ENCODE results near the gene C6orf52.
"Not testable (repeated sequence)": the region's sequence is repeated elsewhere in the genome, so short reads cannot be mapped to it uniquely, and the experiment has no call there.

The C6orf52 gene

DNA sequence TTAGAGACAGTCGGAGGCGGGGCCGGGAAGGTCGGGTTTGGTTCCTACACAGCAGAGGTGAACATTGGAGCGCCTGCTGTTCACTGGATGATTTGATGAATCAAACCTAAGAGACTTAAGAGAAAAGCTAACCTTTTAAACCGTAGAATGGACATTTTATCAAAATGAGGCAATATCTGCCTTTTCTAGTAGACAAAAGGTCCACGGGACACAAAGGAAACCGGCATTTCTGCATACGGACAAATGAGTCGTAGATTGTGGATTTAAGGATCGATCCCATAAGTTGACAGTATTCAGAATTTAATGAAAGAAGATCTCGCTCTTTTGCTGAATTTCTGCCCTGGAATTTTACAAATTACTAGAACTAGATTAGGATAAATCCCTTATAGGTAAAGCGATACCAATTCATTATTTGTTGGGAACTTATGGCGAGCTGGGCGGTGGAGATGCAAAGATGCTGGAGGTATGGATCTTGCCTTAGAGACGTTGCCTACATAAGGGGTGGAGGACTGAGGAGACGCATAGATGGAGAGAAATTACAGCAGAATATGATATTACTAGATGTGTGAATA is 756 bp upstream of the C6orf52 start:
- DNase-seq: no peak

DNA sequence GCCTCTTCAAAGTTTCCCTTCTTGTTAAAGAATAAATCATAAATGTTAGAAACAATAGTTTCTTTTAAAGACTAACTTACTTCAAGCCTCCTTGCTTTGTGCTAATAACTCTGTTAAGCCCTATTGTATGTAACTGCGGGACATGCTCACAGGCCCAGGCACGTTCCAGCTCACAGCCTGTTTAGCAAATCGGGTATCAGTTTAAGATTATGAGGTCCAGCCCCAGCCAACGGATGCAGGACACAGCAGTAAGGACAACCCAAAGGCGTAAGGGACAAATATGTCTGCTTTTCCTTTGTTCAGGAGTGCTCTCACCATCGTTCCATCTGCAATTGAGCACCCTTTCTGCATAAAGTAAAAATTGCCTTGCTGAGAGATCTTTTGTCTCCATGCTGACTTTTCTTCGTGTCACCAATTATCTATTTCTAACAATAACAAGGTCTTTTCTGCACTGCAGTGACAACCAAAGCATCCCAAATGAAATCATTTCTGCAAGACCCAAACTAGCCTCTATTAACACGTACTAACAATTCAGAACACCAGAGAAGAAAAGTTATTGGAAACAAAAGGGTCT is 1.4 kb downstream of the C6orf52 start:
- no peak for DNase-seq

DNA sequence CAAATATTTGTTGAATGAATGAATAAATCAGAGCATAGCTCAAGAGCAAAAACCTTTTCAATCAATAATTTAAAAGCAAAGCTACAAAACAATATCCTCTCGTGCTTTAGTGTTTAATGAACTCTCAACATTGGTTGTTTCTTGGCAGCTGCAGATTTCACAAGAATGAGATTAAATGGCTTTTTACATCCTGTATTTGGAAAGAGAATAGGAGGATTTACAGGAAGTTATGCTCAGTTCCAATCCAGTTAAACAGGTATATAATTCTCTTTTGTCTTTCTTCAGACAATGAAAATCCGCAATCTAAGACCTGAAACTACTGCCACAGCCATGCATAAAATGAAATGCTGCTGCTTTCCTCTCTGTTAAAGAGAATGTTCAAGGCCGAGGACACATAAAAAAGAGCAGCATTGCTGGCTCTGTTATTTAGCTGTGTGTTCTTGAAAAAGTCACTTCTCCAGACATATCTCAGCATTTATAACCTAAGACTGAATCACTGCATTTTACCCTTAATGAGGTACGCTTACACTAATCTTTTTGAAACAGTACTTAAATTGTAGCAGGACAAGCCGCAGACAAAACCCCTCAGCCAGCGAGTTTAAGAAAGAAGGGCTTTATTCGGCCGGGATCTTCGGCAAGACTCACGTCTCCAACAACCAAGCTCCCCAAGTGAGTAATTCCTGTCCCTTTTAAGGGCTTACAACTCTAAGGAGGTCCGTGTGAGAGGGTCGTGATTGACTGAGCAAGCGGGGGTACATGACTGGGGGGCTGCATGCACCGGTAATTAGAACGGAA is 3.6 kb downstream of the C6orf52 start:
- DNase-seq: peak; percentile 64

DNA sequence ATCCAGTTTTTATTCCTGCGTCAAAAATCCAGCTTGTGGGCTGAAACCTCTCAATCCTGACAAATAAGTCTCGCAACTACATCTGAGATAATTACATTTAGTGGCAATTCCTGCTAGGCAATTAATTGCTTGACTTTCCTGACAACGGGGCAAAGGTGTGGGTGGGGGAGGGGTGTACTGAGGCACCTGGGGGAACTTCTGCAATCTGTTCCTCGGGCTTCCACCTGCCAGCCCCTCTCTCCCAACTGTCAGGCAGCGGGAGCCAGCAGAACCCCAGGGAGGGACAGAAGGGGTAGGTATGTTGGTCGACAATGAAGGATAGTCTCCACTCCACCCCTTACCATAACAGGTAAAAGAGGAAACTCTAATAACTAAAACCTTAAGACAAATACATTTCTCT is 6.8 kb downstream of the C6orf52 start:
- no peak for DNase-seq

DNA sequence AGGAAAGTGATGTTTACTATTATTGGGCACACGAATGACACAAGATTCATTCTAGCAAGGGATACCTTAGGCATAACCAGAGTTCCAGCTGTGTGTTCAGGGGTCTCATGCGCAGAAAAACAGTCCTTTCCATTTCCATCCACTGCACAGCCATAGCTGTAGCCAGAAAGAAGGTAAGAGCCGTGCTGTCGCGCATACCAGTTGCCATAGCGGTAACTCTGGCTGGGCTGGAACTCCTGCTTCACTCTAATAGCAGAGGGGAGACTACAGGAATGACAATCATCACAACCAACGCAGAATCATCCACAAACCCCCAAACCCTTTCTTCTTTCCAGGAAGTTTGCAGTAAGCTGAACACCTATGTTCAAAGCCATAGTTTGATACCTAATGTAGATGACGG is 7.5 kb downstream of the C6orf52 start:
- no peak for DNase-seq

DNA sequence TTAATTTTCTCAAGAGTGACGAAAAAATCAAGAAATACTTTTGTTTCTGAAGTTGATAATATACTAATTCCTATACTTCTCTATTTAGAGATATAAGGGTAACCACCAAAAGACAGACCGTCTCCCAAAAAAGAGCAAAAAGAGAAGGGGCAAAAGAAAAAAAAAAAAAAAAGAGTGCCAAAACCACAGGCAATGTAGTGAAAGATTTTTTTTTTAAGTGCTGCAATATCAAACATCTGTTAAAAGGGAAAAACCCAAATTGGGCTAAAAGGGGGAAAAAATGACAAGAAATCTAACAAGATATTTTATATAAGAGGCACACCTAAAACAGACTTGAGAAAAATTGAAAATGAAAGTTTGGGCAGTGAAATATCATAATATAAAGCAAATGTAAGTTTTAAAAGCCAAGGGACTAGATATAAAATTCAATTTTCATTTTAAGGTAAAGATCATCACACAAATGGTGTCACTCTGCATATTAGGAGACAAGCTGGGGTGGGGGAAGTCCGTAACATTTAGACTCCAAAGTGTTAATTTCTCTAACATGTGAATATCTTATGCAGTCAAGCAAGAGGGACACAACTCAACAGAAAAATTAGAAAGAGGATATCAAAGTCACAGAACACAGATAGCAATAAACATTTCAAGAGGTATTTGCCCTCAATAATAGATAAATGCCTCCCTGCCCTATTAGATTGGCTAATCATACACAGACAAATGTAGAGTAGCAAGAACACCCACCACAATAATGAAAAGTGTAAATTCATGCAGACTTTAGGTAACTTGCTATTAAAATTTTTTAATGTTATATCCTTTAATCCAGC is 9.1 kb downstream of the C6orf52 start:
- no peak for DNase-seq

DNA sequence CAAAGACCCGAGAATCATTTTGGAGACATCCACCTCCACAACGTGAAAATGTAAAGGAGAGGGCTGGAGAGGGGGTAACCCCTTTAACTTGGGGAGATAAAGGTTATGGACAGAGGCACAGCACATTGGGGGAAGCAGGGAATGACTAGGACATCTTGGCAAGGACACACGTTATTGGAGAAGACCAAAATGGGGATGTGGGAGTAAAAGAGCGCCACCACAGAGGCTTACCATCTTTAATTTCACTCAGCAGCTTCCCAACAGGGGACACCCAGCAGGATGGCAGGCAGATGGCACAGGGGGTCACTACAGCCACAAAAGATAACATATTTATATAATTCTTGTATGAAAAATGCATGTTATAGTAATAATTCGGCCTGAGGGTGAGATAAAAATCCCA is 9.8 kb downstream of the C6orf52 start:
- no peak for DNase-seq

DNA sequence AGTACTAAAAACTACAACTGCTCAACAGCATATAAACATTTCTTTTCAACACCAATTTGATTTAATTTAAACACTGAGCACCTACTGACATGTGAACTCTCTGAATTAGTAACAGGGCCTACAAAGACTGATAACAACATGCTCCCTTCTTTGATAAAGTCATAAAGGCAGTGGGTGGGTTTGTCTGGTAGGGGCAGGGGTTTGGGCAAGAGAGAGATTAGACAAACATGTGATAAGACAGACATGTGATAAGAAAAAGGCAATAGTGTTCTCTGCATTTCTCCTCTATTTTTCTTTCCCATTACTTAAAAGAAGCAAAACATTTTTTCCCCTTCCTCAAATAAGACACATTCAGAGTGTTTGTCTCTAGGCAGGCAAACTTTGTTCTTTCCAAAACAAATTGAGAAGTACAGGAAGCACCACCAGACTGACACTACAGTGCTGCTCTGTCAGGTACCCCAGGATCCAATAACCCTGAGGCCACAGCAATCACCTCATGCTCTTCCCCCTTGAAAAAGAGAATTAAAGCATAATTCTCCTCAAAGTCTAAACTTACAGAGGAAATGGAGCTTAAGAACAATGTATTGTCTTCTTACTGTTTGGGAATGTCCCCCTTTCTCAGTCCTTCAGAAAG is 11.9 kb downstream of the C6orf52 start:
- no peak for DNase-seq

DNA sequence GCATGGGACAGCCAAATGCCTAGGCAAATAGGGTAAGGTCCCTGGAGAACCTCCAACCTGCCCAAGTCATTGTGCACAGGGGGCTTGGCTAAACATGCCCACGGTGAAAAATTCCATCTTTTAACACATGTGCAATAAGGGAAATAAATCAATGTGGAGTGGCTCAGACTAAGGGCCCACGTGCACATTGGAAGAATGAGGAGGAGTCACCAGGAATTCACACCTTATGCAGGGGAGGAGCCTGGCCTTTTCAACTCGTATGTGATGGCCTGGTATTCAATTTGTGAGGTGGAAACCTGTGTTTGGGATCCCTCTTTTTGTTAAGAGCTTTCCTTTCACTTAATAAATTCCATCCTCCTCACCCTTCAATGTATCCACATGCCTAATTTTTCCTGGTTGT is 12.6 kb downstream of the C6orf52 start:
- DNase-seq: no peak

DNA sequence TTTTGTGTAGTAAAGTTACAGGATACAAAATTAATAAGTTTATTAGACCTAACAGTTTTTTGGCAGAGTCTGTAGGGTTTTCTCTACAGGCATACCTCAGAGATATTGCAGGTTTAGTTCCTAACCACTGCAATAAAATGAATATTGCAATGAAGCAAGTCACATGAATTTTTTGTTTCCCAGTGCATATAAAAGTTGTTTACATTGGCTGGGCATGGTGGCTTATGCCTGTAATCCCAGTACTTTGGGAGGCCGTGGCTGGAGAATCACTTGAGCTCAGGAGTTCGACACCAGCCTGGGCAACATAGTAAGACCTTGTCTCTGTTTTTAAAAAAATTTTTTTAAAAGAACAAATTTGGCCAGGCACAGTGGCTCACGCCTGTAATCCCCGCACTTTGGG is 16.0 kb downstream of the C6orf52 start:
- no peak for DNase-seq

DNA sequence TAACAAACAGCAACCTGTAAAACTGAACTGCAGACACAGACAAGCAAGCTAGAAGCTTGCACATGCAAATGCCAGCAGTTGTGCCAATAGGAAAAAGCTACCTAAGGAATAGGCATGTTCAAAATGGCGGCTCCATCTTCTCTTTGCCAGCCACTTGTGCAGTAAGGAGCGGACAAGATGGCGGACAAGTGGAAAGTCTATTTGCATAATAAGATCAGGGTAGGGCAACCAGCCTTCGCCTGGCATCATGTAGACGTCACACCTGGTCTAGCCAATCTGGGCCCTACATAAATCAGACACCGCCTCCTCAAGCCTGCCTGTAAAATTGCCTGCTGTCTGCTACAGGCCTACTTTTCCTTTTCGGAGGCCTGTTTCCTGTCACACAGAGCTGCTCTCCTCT is 18.0 kb downstream of the C6orf52 start:
- DNase-seq: no peak

DNA sequence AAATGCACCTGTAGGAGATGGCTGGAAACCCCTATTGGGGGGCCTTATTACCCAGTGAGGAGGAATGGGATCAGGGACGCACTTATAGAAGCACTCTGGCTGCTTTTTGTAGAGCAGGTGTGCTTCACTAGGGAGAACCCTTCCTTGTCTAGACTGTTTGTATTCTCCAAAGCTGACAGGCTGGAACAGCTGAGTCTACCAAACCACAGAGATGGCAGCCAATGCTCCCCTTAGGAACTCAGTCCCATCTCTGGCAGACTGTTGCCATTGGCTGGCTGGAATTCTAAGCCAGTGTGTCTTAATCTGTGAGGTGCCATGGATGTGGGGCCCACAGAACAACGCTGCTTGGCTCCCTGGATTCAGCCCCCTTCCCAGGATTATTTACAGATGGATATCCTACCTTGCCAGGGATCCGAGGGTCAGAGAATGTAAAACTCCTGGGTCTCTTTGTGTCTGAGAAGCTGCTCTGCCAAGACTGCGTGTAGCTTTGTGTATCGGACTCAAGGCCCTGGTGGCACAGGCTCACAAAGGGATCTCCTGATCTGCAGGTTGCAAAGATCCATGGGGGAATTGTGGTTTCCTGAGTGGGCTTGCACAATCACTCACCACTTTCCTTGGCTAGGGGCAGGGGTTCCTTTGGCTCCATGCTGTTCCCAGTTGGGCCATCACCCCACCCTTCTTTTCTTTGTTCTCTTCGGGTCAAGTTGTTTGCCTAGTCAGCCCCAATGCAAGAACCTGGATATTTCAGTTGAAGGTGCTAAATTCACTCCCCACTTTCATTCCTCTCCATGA is 26.1 kb downstream of the C6orf52 start:
- no peak for DNase-seq

DNA sequence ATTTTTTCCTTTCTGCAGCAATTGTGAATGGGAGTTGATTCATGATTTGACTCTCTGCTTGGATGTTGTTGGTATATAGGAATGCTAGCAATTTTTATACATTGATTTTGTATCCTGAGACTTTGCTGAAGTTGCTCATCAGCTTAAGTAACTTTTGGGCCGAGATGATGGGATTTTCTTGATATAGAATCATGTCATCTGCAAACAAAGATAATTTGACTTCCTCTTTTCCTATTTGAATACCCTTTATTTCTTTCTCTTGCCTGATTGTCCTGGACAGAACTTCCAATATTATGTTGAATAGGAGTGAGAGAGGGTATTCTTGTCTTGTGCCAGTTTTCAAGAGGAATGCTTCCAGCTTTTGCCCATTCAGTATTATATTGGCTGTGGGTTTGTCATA is 28.8 kb downstream of the C6orf52 start:
- DNase-seq: not testable (repeated sequence)

DNA sequence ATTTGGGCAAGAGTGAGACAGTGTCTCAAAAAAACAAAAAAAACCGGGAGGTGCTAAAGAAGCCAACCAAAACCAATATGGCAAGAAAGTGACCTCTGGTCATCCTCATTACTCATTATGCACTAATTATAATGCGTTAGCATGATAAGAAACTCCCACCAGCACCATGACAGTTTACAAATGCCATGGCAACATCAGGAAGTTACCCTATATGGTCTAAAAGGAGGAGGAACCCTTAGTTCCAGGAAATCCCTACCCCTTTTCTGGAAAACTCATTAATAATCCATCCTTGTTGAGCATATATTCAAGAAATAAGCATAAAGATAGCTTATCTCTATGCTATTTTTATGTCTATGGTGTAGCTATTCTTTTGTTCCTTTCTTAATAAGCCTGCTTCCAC is 31.7 kb downstream of the C6orf52 start:
- DNase-seq: no peak

DNA sequence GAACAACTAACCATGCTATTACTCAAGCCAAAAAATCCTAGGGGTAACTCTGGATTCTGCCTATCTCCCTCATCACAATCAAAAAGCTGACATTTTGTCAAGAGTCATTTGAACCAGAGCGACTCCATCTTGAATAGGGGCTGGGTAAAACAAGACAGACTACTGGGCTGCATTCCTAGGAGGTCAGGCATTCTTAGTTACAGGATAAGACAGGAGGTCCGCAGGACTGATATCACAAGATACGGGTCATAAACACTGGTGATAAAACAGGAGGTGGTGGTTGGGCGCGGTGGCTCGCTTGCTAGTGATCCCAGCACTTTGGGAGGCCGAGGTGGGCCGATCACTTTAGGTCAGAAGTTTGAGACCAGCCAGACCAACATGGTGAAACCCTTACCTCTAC is 32.2 kb downstream of the C6orf52 start:
- DNase-seq: no peak

DNA sequence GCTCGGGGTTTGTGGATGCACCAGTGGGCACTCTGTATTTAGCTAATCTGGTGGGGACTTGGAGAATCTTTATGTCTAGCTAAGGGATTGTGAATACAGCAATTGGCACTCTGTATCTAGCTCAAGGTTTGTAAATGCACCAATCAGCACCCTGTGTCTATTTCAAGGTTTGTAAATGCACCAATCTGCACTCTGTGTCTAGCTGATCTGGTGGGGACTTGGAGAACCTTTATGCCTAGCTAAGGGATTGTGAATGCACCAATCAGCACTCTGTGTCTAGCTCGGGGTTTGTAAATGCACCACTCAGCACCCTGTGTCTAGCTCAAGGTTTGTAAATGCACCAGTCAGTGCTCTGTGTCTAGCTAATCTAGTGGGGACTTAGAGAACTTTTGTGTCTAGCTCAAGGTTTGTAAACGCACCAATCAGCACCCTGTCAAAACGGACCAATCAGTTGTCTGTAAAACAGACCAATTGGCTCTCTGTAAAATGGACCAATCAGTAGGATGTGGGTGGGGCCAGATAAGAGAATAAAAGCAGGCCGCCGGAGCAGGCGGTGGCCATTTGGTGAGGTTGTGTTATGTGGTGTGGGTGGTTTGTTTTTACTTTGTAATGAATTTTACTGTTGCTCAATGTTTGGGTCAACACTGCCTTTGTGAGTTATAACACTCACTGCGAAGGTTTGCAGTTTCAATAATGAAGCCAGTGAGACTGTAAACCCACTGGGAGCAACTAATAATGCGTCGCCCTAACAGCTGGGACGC is 33.8 kb downstream of the C6orf52 start:
- not testable (repeated sequence) for DNase-seq

DNA sequence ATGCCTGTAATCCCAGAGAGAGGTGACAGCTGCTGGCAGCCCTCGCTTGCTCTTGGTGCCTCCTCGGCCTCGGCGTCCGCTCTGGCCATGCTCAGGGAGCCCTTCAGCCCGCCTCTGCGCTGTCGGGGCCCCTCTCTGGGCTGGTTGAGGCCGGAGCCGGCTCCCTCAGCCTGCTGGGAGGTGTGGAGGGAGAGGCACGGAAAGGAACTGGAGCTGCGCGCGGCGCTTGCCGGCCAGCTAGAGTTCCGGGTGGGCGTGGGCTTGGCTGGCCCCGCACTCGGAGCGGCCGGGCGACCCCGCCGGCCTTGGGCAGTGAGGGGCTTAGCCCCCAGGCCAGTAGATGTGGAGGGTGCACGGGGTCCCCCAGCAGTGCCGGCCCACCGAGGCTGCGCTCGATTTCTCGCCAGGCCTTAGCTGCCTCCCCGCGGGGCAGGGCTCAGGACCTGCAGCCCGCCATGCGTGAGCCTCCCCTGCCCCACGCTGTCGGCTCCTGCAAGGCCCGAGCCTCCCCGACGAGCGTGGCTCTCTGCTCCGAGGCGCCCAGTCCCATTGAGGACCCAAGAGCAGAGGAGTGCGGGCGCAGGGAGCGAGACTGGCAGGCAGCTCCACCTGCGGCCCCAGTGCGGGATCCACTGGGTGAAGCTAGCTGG is 34.6 kb downstream of the C6orf52 start:
- DNase-seq: no peak

DNA sequence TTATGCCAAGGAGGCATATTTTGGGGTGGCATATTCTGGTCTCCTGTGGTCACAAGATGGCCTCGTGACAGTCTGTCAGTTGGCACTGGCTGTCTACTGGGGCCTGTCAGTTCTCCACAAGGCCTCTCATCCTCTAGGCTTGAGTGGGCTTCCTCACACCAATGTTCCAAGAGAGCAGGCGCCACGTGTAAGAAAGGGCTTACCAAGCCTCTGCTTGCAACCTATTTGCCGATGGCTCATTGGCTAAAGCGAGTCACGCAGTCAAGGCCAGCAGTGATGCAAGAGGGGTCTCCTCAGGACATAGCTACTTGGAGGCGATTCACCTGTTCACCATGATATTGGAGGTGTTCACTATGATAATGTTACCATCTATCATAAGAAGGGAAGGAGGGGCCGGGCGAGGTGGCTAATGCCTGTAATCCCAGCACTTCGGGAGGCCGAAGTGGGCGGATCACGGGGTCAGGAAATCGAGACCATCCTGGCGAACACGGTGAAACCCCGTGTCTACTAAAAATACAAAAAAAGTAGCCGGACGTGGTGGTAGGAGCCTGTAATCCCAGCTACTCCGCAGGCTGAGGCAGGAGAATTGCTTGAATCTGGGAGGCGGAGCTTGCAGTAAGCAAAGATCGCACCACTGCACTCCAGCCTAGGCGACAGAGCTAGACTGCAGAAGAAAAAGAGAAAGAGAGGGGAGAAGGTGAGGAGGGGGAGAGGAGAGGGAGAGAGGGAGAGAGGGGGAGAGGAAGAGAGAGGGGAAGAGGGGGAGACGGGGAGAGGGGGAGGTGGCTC is 35.3 kb downstream of the C6orf52 start:
- DNase-seq: no peak

DNA sequence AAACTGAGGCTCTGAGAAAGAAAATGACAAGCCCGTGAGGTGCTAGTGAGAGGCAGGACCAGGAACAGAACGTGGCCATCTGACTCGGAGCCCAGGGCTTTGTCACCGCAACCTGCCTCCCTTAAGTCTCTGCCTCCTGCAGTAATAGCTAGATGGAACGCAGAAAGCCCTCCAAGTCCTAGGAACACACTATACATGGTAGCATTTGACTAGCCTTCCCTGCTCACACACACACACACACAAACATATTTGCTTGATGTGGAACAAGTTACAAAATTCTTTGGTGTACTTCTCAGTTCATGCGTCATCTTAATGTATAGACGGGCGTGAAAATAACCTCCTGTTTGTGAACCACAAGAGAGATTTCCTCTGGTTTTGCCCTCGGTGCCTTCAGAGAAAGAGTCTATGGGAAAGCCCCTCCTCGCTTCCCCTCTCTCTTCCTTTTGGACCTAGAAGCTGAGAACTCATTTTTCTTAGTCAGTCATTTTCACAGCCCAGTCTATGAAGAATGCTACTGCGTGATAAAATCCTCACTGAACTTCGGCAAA is 38.8 kb downstream of the C6orf52 start:
- no peak for DNase-seq

DNA sequence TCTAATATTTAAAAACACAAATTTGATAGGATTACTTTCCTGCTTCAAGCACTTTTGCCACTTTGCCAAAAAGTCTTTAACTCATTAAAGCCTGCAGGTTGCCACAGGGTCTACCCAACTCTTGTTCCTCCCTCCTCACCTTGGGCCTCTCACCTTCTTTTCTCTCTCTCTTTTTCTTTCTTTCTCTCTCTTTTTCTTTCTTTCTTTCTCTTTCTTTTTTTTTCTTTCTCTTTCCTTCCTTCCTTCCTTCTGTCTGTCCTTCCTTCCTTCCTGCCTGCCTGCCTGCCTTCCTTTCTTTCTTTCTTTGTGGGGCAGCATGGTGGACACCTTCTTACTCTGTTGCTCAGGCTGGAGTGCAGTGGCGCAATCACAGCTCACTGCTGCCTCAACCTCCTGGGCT is 50.2 kb downstream of the C6orf52 start:
- no peak for DNase-seq
